ENCODE measurements around the gene CEMIP.

GRCh38 chr15:80992441-80992840, 213.3 kb downstream of the CEMIP start:
- TF ChIP-seq POLR2A (IDR thresholded peaks at IDR 0.05; ENCODE audit: low read length) (no peak), NR3C1 (IDR thresholded peaks at IDR 0.05) (no peak), CTCF (IDR thresholded peaks at IDR 0.05) (no peak), MAFK (IDR thresholded peaks at IDR 0.05; ENCODE audit: partially characterized antibody) (no peak), MYC (IDR thresholded peaks at IDR 0.05; ENCODE audit: borderline replicate concordance, low read length) (no peak), EP300 (IDR thresholded peaks at IDR 0.05) (no peak), RAD21 (conservative IDR thresholded peaks at IDR 0.05 in 1 of 2, IDR thresholded peaks at IDR 0.05 in 1 of 2) (no peak), CEBPB (IDR thresholded peaks at IDR 0.05) (no peak), MAX (IDR thresholded peaks at IDR 0.05) (no peak), FOSL2 (IDR thresholded peaks at IDR 0.05) (no peak), FOSL2 (CRISPR knock-in tag; IDR thresholded peaks at IDR 0.05) (no peak)
